Right lobe of liver (tissue), 4 donors: ENCODE measurements around the gene SPECC1L.

ENCODE experiments used
- POLR2A ChIP-seq: fragments of 450-650 bp; IDR thresholded peaks from one replicate; pipeline ENCODE4 v1.6.1; 2017; ENCODE audit warnings: antibody characterized with exemption, mild to moderate bottlenecking
- TF ChIP-seq, protein P1 (sequence below), 4 donors: fragments of 200-600 bp in 3 of 4; fragments of 450-650 bp in 1 of 4; IDR thresholded peaks; one replicate each; pipeline versions ENCODE4 v1.5.1 to v1.8.0; 2016 to 2022; ENCODE audit warnings: antibody characterized with exemption in 4 of 4, mild to moderate bottlenecking in 2 of 4
- donor health status: DM: no; HTN: no; CAD: no.
- donor health status: DM: no; HTN: no; CAD: no.
- donor health status: DM: no; HTN: yes; CAD: no.

DNA sequence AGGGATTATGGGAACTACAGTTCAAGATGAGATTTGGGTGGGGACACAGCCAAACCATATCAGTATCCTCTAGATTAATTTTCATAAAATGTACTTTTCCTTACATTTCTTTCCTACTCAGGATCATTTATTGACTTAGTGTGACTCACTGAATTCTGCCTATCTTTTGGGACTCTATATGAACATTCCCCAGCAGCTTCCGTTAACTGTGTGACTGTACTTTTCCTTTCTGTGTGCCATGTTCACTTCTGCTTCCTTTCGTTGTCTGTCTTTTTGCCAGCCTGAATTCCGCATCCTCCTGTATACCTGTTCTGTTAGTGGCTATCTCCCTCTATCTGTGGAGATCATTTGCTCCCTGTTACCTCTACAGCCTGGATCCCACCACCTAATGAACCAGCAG, 48.8 kb downstream of the SPECC1L start:
- TF ChIP-seq, protein P1, sequence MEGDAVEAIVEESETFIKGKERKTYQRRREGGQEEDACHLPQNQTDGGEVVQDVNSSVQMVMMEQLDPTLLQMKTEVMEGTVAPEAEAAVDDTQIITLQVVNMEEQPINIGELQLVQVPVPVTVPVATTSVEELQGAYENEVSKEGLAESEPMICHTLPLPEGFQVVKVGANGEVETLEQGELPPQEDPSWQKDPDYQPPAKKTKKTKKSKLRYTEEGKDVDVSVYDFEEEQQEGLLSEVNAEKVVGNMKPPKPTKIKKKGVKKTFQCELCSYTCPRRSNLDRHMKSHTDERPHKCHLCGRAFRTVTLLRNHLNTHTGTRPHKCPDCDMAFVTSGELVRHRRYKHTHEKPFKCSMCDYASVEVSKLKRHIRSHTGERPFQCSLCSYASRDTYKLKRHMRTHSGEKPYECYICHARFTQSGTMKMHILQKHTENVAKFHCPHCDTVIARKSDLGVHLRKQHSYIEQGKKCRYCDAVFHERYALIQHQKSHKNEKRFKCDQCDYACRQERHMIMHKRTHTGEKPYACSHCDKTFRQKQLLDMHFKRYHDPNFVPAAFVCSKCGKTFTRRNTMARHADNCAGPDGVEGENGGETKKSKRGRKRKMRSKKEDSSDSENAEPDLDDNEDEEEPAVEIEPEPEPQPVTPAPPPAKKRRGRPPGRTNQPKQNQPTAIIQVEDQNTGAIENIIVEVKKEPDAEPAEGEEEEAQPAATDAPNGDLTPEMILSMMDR (IDR thresholded peaks at IDR 0.05), result no peak
- no peak for TF ChIP-seq POLR2A
